H1 (cell line): ENCODE data around the gene SYNJ2. TPM values are rescaled to one million over a fixed set of nuclear protein-coding genes. Genes with fewer than 3 reads are reported as not detected.
A peak's percentile ranks its signal among the peaks of the same experiment; 100 is the strongest.

Experiments used
- CTCF ChIA-PET: fragments of 300-600 bp; sonication (Branson Sonifier 250); formaldehyde crosslinking; loops from one replicate; lab custom pipeline; 2021; ENCODE audit not compliant: partially characterized antibody; lab: Charles Lee
- POLR2A ChIA-PET: fragments of 300-600 bp; sonication (Branson Sonifier 250); formaldehyde crosslinking; loops from one replicate; lab custom pipeline; 2021; ENCODE audit warnings: inconsistent platforms; ENCODE audit not compliant: partially characterized antibody; lab: Charles Lee
- DNase-seq, 2 experiments: peaks; one replicate each; pipeline versions ENCODE4 v3.0.0 to v3.0.0-alpha.2; 2010 to 2022; ENCODE audit warnings: low spot score in 2 of 2, low read depth in 1 of 2, mixed read lengths in 1 of 2
- FAIRE-seq: peaks from 2 replicates; lab custom pipeline; 2011; peaks lifted over from hg19 to GRCh38; lab: Jason Lieb, UNC
- H2AFZ ChIP-seq: 2 replicates; pipeline ENCODE4 v1.8.1; 2012; ENCODE audit warnings: low read length, inconsistent platforms
- H2AK5ac ChIP-seq: 2 replicates; pipeline ENCODE4 v1.6.1; 2013; ENCODE audit warnings: low read depth, low read length
- H2BK120ac ChIP-seq: replicated peaks from 2 replicates; pipeline ENCODE3; 2013; ENCODE audit warnings: low read depth, low read length, inconsistent platforms
- H2BK12ac ChIP-seq: 2 replicates; pipeline ENCODE4 v1.6.1; 2013; ENCODE audit warnings: low read depth, low read length
- H2BK15ac ChIP-seq: 2 replicates; pipeline ENCODE4 v1.6.1; 2013; ENCODE audit warnings: low read length
- H2BK20ac ChIP-seq: 2 replicates; pipeline ENCODE4 v1.6.1; 2013; ENCODE audit warnings: low read length
- H2BK5ac ChIP-seq: 2 replicates; pipeline ENCODE4 v1.6.1; 2013; ENCODE audit warnings: low read depth, low read length
- H3K14ac ChIP-seq: 2 replicates; pipeline ENCODE4 v1.6.1; 2013; ENCODE audit warnings: inconsistent platforms; ENCODE audit not compliant: insufficient read length
- H3K18ac ChIP-seq: 2 replicates; pipeline ENCODE4 v1.6.1; 2013; ENCODE audit warnings: low read length; ENCODE audit errors: extremely low read depth
- H3K23ac ChIP-seq: 2 replicates; pipeline ENCODE4 v1.6.1; 2013; ENCODE audit warnings: inconsistent platforms; ENCODE audit not compliant: insufficient read length
- H3K23me2 ChIP-seq: 2 replicates; pipeline ENCODE4 v1.6.1; 2013; ENCODE audit warnings: low read depth, low read length
- H3K27ac ChIP-seq: 2 replicates; pipeline ENCODE4 v1.6.1; 2011; ENCODE audit warnings: low read depth, low read length, inconsistent platforms
- H3K27me3 ChIP-seq, 4 experiments: replicated peaks in 1 of 4; 1 replicate in 1 of 4; 2 replicates in 3 of 4; pipeline versions ENCODE4 v1.6.1 to v1.8.1; 2011 to 2013; ENCODE audit warnings: low read length in 3 of 4, mild to moderate bottlenecking in 3 of 4, inconsistent platforms in 2 of 4, mixed read lengths in 2 of 4, moderate library complexity in 1 of 4; ENCODE audit not compliant: control insufficient read depth in 3 of 4, insufficient read depth in 3 of 4; ENCODE audit errors: extremely low read depth in 1 of 4
- H3K36me3 ChIP-seq, 4 experiments: 2 replicates each; pipeline versions ENCODE4 v1.6.1 to v1.8.1; 2011 to 2013; ENCODE audit warnings: mild to moderate bottlenecking in 4 of 4, low read length in 3 of 4, moderate library complexity in 2 of 4, control low read depth in 1 of 4, inconsistent platforms in 1 of 4; ENCODE audit not compliant: insufficient read depth in 4 of 4, control insufficient read depth in 2 of 4
- H3K4ac ChIP-seq: replicated peaks from 2 replicates; pipeline ENCODE3; 2013; ENCODE audit warnings: low read length, low read depth, mixed read lengths, inconsistent platforms; ENCODE audit not compliant: insufficient read length
- H3K4me1 ChIP-seq, 4 experiments: replicated peaks in 1 of 4; 1 replicate in 1 of 4; 2 replicates in 3 of 4; pipeline versions ENCODE4 v1.6.1 to v1.8.1; 2011 to 2013; ENCODE audit warnings: low read length in 3 of 4, inconsistent platforms in 2 of 4, mixed read lengths in 1 of 4; ENCODE audit not compliant: insufficient read depth in 4 of 4, control insufficient read depth in 3 of 4
- H3K4me2 ChIP-seq, 2 experiments: 2 replicates each; pipeline versions ENCODE4 v1.6.1 to v1.8.1; 2011 to 2013; ENCODE audit warnings: low read depth in 2 of 2, low read length in 2 of 2, control low read depth in 1 of 2, inconsistent platforms in 1 of 2, mild to moderate bottlenecking in 1 of 2; ENCODE audit not compliant: insufficient read depth in 1 of 2
- H3K4me3 ChIP-seq, 4 experiments: fragments of 200-600, 300-600 bp in 1 of 4; sonication (generic), shearing (Covaris generic), sonication (Bioruptor Twin) in 1 of 4; 2 replicates each; pipeline versions ENCODE4 v1.5.1 to v1.8.1; 2011 to 2016; ENCODE audit warnings: low read length in 4 of 4, low read depth in 3 of 4, control low read depth in 2 of 4, inconsistent platforms in 2 of 4, mild to moderate bottlenecking in 2 of 4, mixed read lengths in 1 of 4, moderate library complexity in 1 of 4; ENCODE audit not compliant: insufficient read depth in 2 of 4; ENCODE audit errors: extremely low read depth in 1 of 4
- H3K56ac ChIP-seq: replicated peaks from 2 replicates; pipeline ENCODE3; 2013; ENCODE audit warnings: low read depth, mild to moderate bottlenecking, mixed read lengths, low read length, inconsistent platforms; ENCODE audit not compliant: insufficient read length
- H3K79me1 ChIP-seq: 2 replicates; pipeline ENCODE4 v1.6.1; 2013; ENCODE audit warnings: low read depth, low read length, control low read depth
- H3K79me2 ChIP-seq, 2 experiments: 2 replicates each; pipeline versions ENCODE4 v1.6.1 to v1.8.1; 2012 to 2013; ENCODE audit warnings: low read length in 2 of 2, mild to moderate bottlenecking in 2 of 2, inconsistent platforms in 1 of 2; ENCODE audit not compliant: insufficient read depth in 2 of 2, control insufficient read depth in 1 of 2
- H3K9ac ChIP-seq, 4 experiments: replicated peaks in 1 of 4; 1 replicate in 1 of 4; 2 replicates in 3 of 4; pipeline versions ENCODE4 v1.6.1 to v1.8.1; 2011 to 2013; ENCODE audit warnings: low read depth in 3 of 4, low read length in 3 of 4, control low read depth in 2 of 4, mild to moderate bottlenecking in 2 of 4, moderate library complexity in 2 of 4, inconsistent platforms in 1 of 4; ENCODE audit errors: extremely low read depth in 1 of 4
- H3K9me3 ChIP-seq, 2 experiments: 2 replicates each; pipeline versions ENCODE4 v1.6.1 to v1.8.1; 2012 to 2013; ENCODE audit warnings: mild to moderate bottlenecking in 2 of 2, moderate library complexity in 2 of 2, control low read depth in 1 of 2, inconsistent platforms in 1 of 2, low read depth in 1 of 2, low read length in 1 of 2, mixed read lengths in 1 of 2; ENCODE audit not compliant: insufficient read depth in 2 of 2
- H4K20me1 ChIP-seq, 2 experiments: replicated peaks in 1 of 2; 2 replicates each; pipeline versions ENCODE3 to v1.8.1; 2011 to 2013; ENCODE audit warnings: inconsistent platforms in 2 of 2, low read length in 2 of 2, mild to moderate bottlenecking in 1 of 2; ENCODE audit not compliant: insufficient read depth in 2 of 2, control insufficient read depth in 1 of 2
- H4K5ac ChIP-seq: 2 replicates; pipeline ENCODE4 v1.6.1; 2013; ENCODE audit warnings: low read length, low read depth, mixed read lengths, inconsistent platforms; ENCODE audit not compliant: insufficient read length
- H4K8ac ChIP-seq: 2 replicates; pipeline ENCODE4 v1.8.0; 2013; ENCODE audit warnings: mild to moderate bottlenecking, moderate library complexity, low read length, inconsistent platforms; ENCODE audit not compliant: insufficient read depth; ENCODE audit errors: extremely low read depth
- H4K91ac ChIP-seq: replicated peaks from 2 replicates; pipeline ENCODE3; 2013; ENCODE audit warnings: low read length, mixed read lengths, inconsistent platforms; ENCODE audit not compliant: insufficient read length
- ATF2 ChIP-seq: IDR thresholded peaks from 2 replicates; pipeline ENCODE4 v1.6.1; 2012; ENCODE audit warnings: low read length, inconsistent platforms
- CBX8 ChIP-seq: fragments of 300-800, 300-1000 bp; sonication (generic); IDR thresholded peaks from 2 replicates; pipeline ENCODE4 v1.7.1; 2016; ENCODE audit warnings: low read depth, low read length, borderline replicate concordance
- E2F6 ChIP-seq: IDR thresholded peaks from 2 replicates; pipeline ENCODE4 v1.6.1; 2012; ENCODE audit warnings: inconsistent platforms
- GABPA ChIP-seq: IDR thresholded peaks from 2 replicates; pipeline ENCODE4 v1.6.1; 2011; ENCODE audit warnings: mild to moderate bottlenecking, low read length, moderate library complexity, borderline replicate concordance; ENCODE audit not compliant: insufficient read depth
- RFX5 ChIP-seq: IDR thresholded peaks from 2 replicates; pipeline ENCODE4 v1.6.1; 2011; ENCODE audit warnings: low read depth, low read length, improper control_type of control experiment, borderline replicate concordance
- SIN3A ChIP-seq, 2 experiments: IDR thresholded peaks in 1 of 2; conservative IDR thresholded peaks in 1 of 2; 2 replicates each; pipeline ENCODE4 v1.6.1; 2011 to 2012; ENCODE audit warnings: low read length in 2 of 2, improper control_type of control experiment in 1 of 2, low read depth in 1 of 2, mild to moderate bottlenecking in 1 of 2
- TBP ChIP-seq: IDR thresholded peaks from 2 replicates; pipeline ENCODE4 v1.6.1; 2011; ENCODE audit warnings: low read depth, low read length, improper control_type of control experiment
- USF2 ChIP-seq: IDR thresholded peaks from 2 replicates; pipeline ENCODE4 v1.6.1; 2011; ENCODE audit warnings: low read length, improper control_type of control experiment
- ZNF274 ChIP-seq: IDR thresholded peaks from 2 replicates; pipeline ENCODE4 v1.7.0; 2012; ENCODE audit warnings: low read length, borderline replicate concordance; ENCODE audit errors: extremely low read depth
- WGBS, 2 experiments: shearing (Covaris generic) in 1 of 2; methylation state at CpG; one replicate each; pipeline versions ENCODE4 v1.1.6 to v1.1.7; 2013 to 2015; ENCODE audit warnings: low lambda C conversion rate in 2 of 2, mixed read lengths in 2 of 2, inconsistent platforms in 1 of 2, low coverage in 1 of 2, missing lambda C conversion rate in 1 of 2; ENCODE audit not compliant: insufficient replicate concordance in 2 of 2, insufficient coverage in 1 of 2, insufficient read length in 1 of 2; ENCODE audit errors: extremely low coverage in 1 of 2, missing lambda C conversion rate in 1 of 2; 5-methylcytosine and 5-hydroxymethylcytosine counted together
- polyA plus RNA-seq, 7 experiments: library from polyadenylated mRNA; depleted of rRNA in 3 of 7; stranded (reverse) in 5 of 7; unstranded in 2 of 7; fragments of >200 nt in 5 of 7; fragments of 200-250 nt in 2 of 7; gene quantifications; 1 replicate in 5 of 7; 2 replicates in 1 of 7; 4 replicates in 1 of 7; pipeline versions ENCODE4 v1.2.1 to v1.2.3, GENCODE V29; 2011 to 2013; ENCODE audit warnings: missing spikeins in 2 of 7, mixed read lengths in 2 of 7
- total RNA-seq: library from RNA; stranded (reverse); fragmentation: NEBNext Ultra II Directional; extraction: Animal tissue kit (Norgen Biotek cat#: 25700); gene quantifications from 2 replicates; pipeline ENCODE4 v1.2.1, GENCODE V29; 2021

Gene SYNJ2
- total and polyA plus RNA-seq, 2 of the 8 experiments (the other 6 are each of a cell fraction or from before 2014, with no cell fraction given) = 3.7 to 13.9 TPM

GRCh38 chr6:157981132-157981394 lies 600 bp upstream of the SYNJ2 start:
- no peak overlapping the region for H3K56ac ChIP-seq
- H3K27ac ChIP-seq = no peak overlapping the region
- peaks cover 0 to 16% of the 10 kb centered on the region in 2 experiments; a peak in 2 of 4 replicates for H3K79me2 ChIP-seq
- peak overlapping the region; percentile 44 for H4K91ac ChIP-seq
- H3K27me3 ChIP-seq = peaks cover 0 to 16% (median 11%) of the 10 kb centered on the region in 4 experiments; a peak in 5 of 7 replicates
- H3K4ac ChIP-seq = peak overlapping the region; percentile 33
- H3K9ac ChIP-seq = peak overlapping the region in 2 of 4 experiments; percentile 9 to 57; a peak in 2 of 7 replicates
- no peak for DNase-seq
- CTCF ChIA-PET = interaction anchor here (0.6 to 1.4 kb wide), 5 partner anchors 9 to 105 kb away, joined by 3 to 4 read pairs (median 3); no protein-coding TSS in a partner anchor
- peak overlapping the region; percentile 90; the same call in 1 of the 2 replicates for H2BK15ac ChIP-seq
- H3K18ac ChIP-seq = no peak overlapping the region
- H3K4me1 ChIP-seq = peaks cover 3 to 23% (median 19%) of the 10 kb centered on the region in 4 experiments
- 10% methylated on average over 21 of the region's 24 CpGs; no CpG with 5 or more reads in 1 of the 2 experiments for WGBS, 2 experiments
- peak overlapping the region; percentile 44; the same call in 1 of the 2 replicates for H2BK5ac ChIP-seq
- H3K23ac ChIP-seq = no peak overlapping the region
- H2BK20ac ChIP-seq = no peak overlapping the region
- H3K4me2 ChIP-seq = peak overlapping the region; percentile 65 to 89
- H4K20me1 ChIP-seq = no peaks in the 10 kb centered on the region
- no peak for FAIRE-seq
- POLR2A ChIA-PET = interaction anchor here (1.5 to 3.5 kb wide), 3 partner anchors 9 to 27 kb away, joined by 3 to 12 read pairs (median 12); no protein-coding TSS in a partner anchor
- H4K5ac ChIP-seq = no peak overlapping the region
- no peak overlapping the region for H3K14ac ChIP-seq
- peak overlapping the region; percentile 81; the same call in 1 of the 2 replicates for H4K8ac ChIP-seq
- no peaks in the 10 kb centered on the region for H3K36me3 ChIP-seq
- H3K4me3 ChIP-seq = peak overlapping the region; percentile 50 to 81 (median 62)
- H2BK120ac ChIP-seq = no peak overlapping the region
- H2AK5ac ChIP-seq = 0 out of 2 replicates have a peak overlapping the region, but pooled peaks have one; percentile 79
- no peaks in the 10 kb centered on the region for H3K9me3 ChIP-seq
- H2AFZ ChIP-seq = peak overlapping the region; percentile 93
- peaks cover 5% of the 10 kb centered on the region; the same call in 1 of the 2 replicates for H3K23me2 ChIP-seq
- peak overlapping the region; percentile 71 for H2BK12ac ChIP-seq
- no peaks in the 10 kb centered on the region; the same call in 1 of the 2 replicates for H3K79me1 ChIP-seq
- TF ChIP-seq ATF2 (no peak), E2F6 (peak; percentile 33; the same call in 1 of the 2 replicates), RFX5 (no peak), ZNF274 (no peak), SIN3A (conservative IDR thresholded peaks at IDR 0.05 in 1 of 2, IDR thresholded peaks at IDR 0.05 in 1 of 2; ENCODE audit: low read depth in 1 of 2, low read length in 2 of 2) (peak in 1 of 2 experiments; percentile 52; a peak in 2 of 4 replicates), TBP (no peak), GABPA (no peak), USF2 (peak; percentile 52), CBX8 (no peak)
